8988T (cell line): Measurements from ENCODE around the gene ACOX3.

ENCODE experiments used
- DNase-seq: peaks from one replicate; pipeline ENCODE4 v3.0.0; 2011

The ACOX3 gene

DNA sequence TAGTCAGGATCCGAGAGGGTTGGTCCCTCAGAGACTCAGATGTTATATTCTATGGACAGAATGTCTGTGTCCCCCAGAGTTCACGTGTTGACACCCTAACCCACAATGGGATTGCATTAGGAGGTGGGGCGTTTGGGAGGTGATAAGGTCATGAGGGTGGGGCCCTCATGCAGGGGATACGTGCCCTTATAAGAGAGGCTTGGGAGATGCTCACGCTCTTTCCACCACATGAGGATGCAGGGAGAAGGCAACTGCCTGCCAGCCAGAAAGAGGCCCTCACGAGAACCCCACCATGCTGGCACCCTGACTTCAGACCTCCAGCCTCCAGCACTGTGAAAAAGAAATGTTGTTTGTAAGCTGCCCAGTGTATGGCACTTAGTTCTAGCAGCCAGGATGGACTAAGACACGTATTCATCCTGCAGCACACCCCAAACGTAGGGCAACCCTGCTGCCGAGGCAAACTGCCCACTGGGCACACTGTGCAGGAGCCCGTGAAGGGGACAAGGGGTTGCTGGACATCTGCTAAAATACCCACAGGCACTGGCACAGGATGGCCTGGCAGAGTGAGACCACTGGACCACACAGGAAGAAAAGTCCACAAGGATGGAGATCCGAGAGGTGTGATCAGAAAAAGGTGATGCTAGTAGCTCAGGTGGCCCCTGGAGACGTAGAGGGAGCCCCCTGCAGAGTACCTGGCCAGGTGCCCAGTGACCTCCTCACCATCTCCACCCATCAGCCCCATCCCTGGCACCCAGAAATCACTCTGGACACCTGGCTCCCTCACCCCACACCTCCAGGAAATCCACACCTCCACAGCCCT is 108.3 kb downstream of the ACOX3 start:
- DNase-seq = no peak

DNA sequence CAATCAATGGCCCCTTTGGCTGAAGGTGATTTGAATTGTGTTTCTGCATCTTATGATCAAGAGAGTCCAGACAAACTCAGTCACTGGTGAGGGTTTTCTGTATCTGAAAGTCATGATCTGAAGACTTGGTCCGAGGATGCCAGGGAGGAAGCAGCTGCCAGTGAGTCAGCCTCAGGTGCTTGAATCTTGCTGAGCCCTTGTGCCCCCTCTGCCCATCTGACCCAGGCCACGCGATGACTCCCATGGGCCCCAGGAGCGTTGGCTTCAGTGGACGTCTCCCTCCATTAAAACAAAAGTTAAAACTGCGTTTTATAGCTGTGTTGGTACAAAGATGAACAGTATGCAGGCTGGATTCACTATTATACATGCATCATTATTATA is 109.0 kb downstream of the ACOX3 start:
- no peak for DNase-seq

DNA sequence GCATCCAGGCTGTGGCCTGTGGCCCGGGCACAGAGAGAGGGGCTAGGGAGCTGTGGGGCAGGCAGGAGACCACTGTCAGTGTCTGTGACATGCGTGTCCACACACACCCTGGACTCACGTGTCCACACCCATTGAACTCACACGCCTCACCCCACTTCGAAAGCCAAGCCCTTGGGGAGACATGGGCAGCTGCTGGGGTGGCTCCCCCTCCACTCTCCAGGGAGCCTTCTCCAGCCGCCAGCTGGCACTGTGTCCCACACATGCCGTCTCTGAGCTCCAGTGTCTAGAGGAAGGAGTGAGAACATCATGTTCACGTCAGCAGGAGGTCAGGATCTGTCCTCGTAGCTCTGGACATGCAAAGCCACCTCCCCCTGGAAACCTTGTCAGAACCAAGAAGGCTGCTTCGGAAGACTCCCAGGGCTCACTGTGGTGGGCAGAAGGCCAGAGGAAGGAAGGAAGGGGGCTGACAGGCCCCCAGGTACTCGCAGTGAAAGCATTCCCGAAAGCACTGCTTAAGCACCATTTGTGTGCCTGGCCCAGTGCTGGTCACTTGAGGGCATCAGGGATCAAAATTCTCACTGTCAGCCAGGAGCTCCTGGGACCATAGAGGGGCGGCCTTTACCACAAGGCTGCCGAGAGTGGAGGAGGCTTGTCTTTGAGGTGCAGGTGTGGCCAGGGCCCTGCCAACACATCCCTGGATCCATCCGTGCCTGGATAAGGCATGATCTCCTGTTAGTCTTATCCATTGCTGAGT is 109.5 kb downstream of the ACOX3 start:
- DNase-seq = no peak

DNA sequence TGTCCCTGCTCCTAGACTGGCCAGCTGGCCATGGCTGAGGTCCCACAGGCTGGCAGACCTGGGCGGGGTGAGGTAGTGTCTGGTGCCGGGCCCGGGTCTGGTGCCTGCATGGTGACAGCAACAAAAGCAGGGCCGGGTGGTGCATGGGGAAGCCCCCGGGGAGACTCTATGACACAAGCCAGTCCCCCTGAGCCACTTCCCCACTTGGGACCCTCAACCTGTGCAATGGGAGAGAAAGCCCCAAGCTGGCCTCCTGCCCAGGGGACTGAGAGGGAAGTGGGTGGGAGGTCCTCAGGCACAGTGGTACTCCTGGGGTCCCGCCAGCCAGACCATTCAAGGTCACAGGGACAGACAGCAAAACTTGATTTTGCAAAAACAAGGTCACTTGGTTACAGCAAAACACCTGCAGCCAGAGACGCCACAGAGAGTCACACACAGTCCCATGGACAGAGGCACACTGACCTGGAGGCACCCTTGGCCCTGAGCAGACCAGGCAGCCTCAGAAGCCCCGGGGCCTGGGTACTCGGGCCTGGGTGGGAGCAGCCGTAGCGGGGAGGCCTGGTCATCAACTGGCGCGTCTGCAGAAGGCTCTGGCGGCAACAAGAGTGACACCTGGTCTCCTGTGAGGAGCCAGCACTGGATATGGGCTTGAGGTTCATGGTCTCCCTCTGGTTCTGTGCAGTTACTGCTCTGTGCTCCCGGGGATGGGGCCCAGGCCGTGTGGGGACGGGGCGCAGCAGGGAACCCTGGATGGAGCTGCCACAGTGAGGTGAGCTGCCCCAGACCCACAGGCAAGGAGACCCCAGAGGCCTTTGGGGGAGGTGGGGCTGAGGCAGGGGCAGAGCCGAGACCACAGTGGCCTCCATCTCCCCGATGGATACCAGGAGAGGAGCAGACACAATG is 110.4 kb downstream of the ACOX3 start:
- DNase-seq = no peak

DNA sequence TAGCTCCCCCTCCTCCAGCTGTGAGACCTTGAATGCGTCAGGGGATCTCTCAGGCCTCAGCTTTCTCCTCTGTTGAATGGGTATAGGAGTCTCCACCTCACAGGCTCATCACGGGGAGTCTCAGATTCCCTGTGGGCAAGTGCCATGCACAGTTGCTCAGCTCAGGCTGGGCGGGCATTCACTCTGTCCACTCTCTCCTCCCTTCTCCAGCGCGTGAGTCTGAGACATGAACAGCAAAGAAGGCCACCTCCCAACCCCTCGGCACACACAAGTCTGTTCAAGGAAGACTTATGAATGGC is 111.0 kb downstream of the ACOX3 start:
- DNase-seq = no peak

DNA sequence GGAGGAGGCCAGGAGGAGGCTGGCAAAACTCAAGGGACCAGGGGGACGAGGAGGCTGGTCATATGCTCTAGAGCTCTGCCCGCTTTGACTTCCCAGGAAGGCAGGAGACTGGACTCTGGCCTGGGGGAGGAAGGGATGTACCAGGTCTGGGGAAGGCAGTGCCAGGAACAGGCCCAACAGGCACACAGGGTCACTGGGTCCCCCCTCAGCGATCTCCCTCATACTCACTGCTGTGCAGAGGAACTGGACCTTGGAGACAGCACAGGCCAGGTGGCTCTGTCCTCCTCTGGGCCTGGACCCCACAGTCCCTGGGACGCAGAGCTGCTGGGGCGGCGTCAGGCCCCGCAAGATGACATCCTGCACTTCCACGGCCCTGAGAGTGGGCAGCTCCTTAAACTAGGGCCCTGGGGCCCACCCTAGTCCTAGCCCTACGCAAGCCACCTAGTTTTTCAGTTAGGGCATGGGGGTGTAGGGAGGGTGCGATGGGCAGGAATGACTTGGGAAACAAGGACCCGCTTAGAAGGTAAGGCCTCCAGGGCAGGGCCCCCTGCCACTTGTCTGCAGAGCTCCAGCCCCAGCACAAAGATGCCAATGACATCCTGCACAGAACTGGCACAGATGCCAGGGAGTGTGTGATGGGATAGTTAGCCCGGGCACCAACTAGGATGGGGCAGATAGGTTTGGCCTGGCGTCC is 111.5 kb downstream of the ACOX3 start:
- DNase-seq = no peak

DNA sequence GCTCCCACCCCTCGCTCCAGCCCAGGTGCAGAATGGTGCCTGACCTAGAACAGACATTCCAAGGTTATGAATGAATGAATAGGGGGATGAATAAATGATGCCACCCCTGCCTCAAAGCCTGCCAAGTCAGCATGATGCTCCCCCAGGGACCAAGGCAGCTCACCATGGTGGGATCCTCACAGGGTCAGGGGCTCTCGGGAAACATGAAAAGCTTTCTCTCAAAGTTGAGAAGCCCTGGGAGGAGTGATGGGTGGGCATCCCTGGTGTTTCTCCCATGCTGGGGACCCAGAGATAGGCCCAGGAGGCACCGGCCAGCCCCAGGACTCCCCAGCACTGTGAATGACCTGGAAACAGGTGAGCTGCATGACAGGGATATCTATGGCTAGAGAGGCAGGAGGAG is 112.1 kb downstream of the ACOX3 start:
- no peak for DNase-seq

DNA sequence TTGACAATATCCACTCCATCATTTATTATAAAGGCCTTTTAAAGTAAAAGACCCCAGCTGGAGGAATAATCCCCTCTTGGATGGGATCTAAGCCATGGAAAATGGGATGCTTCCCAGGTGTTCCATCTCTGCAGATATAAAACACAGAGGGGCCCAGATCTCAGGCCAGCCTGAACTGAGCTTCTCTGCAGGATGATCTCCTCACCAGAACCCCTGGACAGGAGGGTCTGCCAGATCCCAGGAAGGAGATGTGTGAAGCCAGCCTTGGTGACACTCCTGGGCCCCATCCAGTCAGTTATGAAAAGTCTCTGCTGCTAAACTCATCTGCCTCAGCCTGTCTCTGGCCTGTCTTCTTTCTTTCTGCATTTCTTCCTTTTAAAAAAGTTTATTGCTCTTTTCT is 114.3 kb downstream of the ACOX3 start:
- DNase-seq = no peak

DNA sequence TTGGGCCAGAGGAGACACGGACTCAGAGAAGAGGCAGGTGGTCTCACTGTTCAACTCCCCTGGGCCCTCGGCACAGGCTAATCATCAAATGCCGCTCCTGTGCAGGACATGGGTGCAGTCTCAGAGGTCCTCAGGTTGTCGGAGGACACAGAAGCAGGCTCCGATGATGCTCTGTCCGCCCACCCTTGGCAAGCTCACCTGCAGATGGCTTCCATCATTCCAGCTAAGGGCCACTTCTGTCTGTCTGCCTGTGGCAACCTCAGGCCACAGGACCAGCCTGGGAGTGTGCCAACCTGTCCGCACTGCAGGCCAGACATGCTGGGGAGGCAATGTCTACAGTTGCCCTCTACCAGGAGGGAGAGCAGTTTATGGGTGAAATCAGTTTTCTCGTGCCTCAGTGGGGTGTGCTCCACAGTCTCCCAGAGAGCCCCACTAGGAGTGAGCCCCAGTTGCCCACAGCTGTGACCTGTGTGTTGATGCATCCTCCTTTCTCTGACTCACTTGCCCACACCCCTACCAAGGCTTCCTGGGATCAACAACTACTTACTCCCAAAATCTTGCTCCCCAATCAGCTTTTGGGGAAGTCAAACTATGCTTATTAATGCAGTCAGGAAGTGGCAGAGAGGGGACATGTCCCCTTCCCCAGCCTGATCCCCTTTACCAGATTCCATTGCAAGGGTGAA is 115.1 kb downstream of the ACOX3 start:
- DNase-seq = no peak

DNA sequence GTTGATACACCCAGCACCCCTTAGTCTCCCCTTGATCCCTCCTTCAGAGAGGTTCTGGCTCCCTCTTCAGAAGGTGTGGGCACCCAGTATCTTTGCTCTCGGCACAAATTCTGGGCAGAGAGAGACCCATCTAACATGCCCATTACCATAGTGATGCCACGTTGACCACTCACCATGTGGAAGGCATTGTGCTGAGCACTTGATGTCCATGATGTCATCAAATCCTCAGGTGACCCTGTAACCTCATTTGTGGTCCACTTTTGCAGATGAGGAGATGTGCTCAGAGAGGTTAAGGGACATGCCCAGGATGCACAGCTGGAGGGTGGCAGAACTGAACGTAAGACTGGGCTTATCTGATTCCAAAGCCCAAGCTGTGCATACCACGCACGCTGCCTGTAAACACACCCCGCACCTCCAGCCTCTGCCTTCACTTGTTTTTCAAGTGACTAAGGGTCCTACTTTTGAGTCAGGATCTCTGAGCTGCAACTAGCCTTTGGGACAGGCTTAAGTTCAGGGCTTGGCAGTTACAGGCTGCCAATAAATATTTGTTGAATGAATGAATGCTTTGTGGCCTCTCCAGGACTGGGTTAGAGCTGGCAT is 115.8 kb downstream of the ACOX3 start:
- peak; percentile 1 for DNase-seq

DNA sequence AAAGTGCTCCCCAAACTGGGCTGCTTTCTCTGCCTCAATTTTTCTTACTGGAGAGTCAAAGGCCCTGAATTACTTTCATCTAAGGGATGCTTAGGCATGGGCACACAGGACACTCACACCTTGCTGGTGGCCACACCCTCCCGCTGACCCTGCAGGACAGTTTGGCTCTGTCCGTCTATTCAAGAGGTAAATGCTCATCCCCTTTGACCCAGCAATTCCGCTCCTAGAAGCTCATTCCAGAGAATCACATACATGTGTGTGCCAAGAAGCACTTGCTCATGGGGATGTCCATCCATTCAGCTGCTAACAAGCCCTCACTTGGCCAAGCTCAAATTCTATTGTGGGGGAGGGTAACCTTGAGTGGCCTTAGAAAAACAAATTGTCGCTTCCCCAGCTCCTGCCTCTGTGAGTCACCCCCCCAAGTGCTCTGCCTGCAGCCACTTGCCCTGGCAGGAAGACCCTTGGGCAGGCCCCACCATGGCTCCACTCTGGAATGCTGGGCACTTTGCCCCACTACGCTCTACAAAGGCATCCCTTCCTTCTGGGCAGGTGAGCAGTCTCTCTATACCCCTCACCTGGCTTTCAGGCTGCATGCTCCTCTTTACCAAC is 116.5 kb downstream of the ACOX3 start:
- DNase-seq = peak; percentile 3

DNA sequence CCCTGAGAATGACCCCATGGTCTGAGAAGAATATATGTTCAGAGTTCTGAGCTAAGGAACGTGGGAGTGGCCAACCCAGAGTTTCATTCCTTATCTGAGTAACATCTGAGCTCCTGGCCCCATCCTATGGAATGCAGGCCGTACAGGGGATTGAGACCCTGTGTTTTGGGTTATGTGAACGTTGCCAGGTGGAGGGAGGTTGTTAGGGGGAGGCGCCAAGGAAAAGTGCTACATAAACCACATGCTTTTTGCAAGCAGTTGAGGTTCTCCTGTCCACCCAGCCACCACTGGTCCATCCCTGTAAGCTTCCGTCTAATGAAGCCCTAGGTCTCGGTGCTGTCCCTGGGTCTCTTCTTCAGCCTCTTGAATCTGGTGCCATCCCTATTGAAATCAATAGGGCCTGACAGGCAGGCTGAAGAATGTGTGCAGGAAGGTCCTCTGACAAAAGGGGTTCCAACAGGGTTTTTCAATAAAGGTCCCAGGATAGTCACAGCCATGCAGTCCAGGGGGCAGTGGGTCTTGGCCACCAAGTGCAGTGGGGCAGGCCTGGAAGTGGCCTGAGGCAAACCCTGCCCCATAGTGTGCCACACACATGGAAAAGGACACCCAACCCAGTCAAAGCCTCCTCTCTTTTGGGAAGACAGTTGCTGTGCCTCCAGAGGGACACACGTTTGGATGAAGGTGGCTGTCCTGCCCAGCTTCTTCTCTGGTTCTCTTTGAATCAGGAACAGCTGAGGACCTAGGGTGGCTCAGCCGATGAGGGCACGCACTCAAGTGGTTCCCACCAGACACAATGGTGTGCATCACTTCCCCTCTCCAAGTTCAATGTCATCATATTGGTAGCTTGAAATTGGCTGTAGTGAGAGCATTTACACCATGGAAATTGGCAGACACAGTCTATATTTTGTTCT is 117.5 kb downstream of the ACOX3 start:
- peak; percentile 1 for DNase-seq

DNA sequence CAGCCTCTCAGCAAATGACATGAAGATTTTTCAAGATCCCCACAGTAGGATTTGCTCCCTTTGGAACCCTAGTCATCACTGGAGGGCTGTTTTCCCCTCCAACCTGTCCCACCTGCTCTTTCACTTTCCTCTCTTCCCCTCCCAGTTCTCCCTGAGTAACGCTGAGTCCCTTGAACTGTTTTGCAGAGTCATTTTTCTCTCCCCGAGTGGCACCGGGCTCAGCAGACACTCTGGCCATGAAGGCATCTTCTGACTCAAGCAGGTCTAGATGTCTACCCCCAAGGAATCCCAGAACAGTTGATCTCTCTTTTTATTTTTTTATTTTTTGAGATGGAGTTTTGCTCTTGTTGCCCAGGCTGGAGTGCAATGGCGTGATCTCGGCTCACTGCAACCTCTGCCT is 118.8 kb downstream of the ACOX3 start:
- peak; percentile 2 for DNase-seq

DNA sequence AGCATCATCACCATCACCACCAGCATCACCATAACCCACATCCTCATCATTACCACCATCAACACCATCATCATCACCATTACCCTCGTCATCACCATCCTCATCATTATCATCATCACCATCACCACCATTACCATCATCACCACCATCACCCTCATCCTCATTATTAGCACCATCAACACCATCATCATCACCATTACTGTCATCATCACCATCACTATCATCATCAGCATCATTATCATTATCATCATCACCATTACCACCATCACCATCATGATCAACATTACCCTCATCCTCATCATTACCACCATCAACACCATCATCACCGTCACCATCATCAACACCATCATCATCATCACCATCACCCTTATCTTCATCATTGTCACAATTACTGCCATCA is 119.3 kb downstream of the ACOX3 start:
- no peak for DNase-seq

DNA sequence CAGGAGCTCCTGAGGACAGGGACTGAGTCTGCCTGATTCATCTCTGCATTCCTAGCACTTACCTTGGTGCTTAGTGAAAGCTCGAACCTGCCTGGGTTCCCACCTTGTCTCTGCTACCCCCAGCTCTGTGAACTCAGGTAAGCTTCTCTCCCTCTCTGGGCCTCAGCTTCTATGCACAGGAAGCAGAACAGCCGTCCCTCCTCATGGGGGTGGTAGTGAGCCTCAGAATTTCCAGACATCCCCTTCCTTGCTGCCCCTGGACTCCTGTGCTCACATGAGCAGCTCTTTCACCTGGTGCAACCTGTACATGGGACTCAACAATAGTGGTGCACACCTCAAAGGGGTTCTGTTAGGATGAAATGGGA is 120.2 kb downstream of the ACOX3 start:
- DNase-seq = no peak

DNA sequence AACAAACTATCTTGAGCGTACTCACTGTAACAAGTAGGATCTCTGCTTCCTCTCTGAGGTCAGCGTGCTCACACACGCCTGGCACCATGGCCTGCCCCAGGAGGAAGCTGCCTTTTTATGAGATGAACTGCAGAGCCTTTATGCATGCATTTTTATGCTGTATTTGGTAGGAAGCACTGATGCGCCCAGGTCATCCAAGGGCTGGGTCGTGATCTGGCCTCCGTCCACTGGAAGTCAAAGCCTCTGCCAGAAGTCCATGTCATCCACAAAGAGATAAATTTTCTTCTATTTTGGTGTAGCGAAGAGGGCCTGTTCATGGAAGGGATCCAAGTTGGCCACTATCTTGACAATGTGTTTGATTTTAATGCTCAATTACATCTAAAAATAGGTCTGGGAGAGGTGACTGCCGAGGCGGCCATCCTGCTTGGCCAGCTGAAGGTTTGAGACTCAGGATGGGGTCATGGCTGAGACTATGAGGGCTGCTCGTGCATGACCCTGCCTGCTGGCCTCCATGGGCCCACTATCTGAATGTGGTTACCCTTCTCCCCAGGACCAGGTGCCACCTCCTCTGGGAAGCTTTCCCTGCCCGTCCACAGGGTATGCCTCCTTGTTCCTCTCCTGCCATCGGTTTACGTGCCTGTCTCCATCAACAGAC is 120.7 kb downstream of the ACOX3 start:
- DNase-seq = no peak

DNA sequence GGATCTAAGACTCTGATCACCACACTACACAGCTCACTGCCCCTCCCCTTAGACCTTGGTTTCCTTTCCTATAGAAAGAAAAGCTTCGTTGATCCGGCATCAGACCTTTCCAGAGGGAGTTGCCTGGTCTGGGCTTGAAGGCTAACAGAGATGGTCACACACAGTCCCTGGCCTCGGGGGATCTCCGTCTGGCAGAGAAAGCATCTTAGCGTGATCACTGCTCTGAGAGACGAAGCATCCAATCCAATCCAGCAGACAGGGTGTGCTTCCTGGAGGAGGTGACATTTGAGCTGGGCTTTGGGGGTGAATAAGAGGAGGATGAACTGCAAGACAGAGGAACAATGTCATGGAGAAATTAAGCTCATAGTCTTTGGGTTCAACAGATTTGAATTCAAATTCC is 121.5 kb downstream of the ACOX3 start:
- no peak for DNase-seq

DNA sequence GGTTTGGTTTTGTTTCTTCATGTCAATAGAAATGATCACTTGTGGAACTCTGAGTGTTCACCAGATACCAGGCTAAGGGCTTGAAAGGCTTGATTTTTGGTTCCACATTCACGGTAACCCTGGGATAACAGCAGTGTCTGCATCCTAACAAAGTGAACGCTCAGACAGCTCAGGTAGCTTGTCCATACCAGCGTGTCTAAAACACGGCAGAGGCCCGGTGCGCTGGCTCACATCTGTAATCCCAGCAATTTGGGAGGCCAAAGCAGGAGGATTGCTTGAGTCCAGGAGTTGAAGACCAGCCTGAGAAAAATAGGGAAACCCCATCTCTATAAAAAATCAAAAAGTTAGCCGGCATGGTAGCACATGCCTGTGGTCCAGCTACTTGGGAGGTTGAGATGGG is 122.0 kb downstream of the ACOX3 start:
- peak; percentile 0 for DNase-seq

DNA sequence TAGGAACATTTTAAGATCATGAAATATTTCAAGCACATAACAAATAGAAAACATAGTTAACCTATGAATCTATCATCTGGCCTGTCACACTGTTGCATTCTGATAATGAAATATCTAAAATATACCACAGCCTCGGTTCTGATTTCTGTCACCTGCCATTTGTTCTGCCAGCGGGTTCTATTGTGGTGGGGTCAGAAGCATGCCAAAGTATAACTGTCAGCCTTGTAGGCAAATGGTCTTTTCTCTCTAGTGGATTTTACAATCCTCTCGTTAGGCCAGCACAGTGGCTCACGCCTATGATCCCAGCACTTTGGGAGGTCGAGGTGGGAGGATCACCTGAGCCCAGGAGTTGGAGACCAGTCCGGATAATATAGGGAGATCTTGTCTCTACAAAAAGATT is 123.0 kb downstream of the ACOX3 start:
- DNase-seq = no peak

DNA sequence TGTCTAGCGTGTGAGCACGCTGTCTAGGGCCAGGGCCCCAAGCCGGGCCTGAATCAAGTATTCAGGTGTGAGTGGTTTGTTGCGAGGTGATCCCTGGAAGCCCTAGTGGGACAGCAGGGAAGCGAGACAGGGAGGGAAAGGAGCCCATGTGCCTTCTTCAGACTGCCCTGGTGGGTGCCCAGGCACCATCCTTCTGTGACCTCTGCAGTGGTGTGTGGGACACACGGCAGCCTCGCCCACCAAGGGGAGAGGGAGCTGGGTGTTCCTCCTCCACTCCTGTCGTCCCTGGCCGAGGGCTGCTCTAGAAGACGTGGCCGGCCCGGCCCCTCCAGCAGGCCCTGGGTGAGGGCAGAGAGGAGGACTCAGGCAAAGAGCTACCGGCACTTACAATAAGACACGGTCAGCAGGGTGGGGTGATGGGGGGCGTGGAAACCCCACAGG is 123.6 kb downstream of the ACOX3 start:
- DNase-seq = no peak
